B cell (primary cell): Measurements from ENCODE around the gene DDAH2. TPM values are rescaled to one million over a fixed set of nuclear protein-coding genes. Genes with fewer than 3 reads are reported as not detected.

Experiments
- ATAC-seq: fragments of 200-7000 bp; cut with Tn5 transposase; one replicate; pipeline ENCODE4 v1.10.0; 2021; ENCODE audit warnings: low read depth, mild to moderate bottlenecking, moderate number of reproducible peaks, moderate library complexity
- CTCF ChIA-PET: fragments of 350-600 bp; sonication (Branson Sonifier 250); formaldehyde crosslinking; loops from one replicate; lab custom pipeline; 2021; ENCODE audit warnings: antibody characterized with exemption, inconsistent platforms; lab: Charles Lee
- POLR2A ChIA-PET: fragments of 350-600 bp; sonication (Branson Sonifier 250); formaldehyde crosslinking; loops from one replicate; lab custom pipeline; 2021; ENCODE audit warnings: antibody characterized with exemption; lab: Charles Lee
- DNase-seq: peaks from one replicate; pipeline ENCODE4 v3.0.0; 2013
- H2AFZ ChIP-seq: 2 replicates; pipeline ENCODE4 v1.6.1; 2012; ENCODE audit warnings: mild to moderate bottlenecking, low read depth, low read length; ENCODE audit not compliant: insufficient read depth, poor library complexity, severe bottlenecking
- H3K27ac ChIP-seq, 2 donors: 1 replicate in 1 of 2; 2 replicates in 1 of 2; pipeline ENCODE4 v1.5.1; 2012 to 2013; ENCODE audit warnings: low read length in 2 of 2, mild to moderate bottlenecking in 2 of 2, moderate library complexity in 1 of 2
- H3K27me3 ChIP-seq, 4 experiments: fragments of 200-600 bp in 1 of 4; sonication (generic) in 1 of 4; replicated peaks in 1 of 4; 1 replicate in 2 of 4; 2 replicates in 2 of 4; pipeline versions ENCODE4 v1.6.1 to v1.7.0; 2013 to 2016; ENCODE audit warnings: low read length in 3 of 4, mild to moderate bottlenecking in 2 of 4, mixed read lengths in 1 of 4, moderate library complexity in 1 of 4; ENCODE audit not compliant: insufficient read depth in 4 of 4, control insufficient read depth in 3 of 4; ENCODE audit errors: control extremely low read depth in 1 of 4
- H3K36me3 ChIP-seq, 2 experiments: replicated peaks in 1 of 2; 1 replicate in 1 of 2; 2 replicates in 1 of 2; pipeline versions ENCODE4 v1.6.1 to v1.7.1; 2013; ENCODE audit warnings: low read length in 1 of 2; ENCODE audit not compliant: insufficient read depth in 2 of 2, control insufficient read depth in 1 of 2; ENCODE audit errors: control extremely low read depth in 1 of 2, extremely low read depth in 1 of 2
- H3K4me1 ChIP-seq, 2 donors: fragments of 200-600 bp in 1 of 2; sonication (generic) in 1 of 2; 1 replicate in 1 of 2; 2 replicates in 1 of 2; pipeline versions ENCODE4 v1.5.1 to v1.6.1; 2013 to 2017; ENCODE audit warnings: low read length in 2 of 2; ENCODE audit not compliant: control insufficient read depth in 2 of 2, insufficient read depth in 2 of 2
- H3K4me2 ChIP-seq: replicated peaks from 2 replicates; pipeline ENCODE3; 2012; ENCODE audit warnings: mild to moderate bottlenecking, low read depth, low read length; ENCODE audit not compliant: poor library complexity, severe bottlenecking
- H3K4me3 ChIP-seq, 5 experiments: fragments of 200-600 bp in 1 of 5; sonication (generic) in 1 of 5; 1 replicate in 3 of 5; 2 replicates in 2 of 5; pipeline versions ENCODE4 v1.5.1 to v1.7.0; 2011 to 2016; ENCODE audit warnings: low read length in 4 of 5, mild to moderate bottlenecking in 4 of 5, low read depth in 2 of 5, control low read depth in 1 of 5, moderate library complexity in 1 of 5; ENCODE audit not compliant: insufficient read depth in 1 of 5; ENCODE audit errors: control extremely low read depth in 1 of 5, extremely low read depth in 1 of 5
- H3K79me2 ChIP-seq: fragments of 200-600 bp; sonication (generic); one replicate; pipeline ENCODE4 v1.6.0; 2016; ENCODE audit warnings: low read length; ENCODE audit not compliant: control insufficient read depth, insufficient read depth
- H3K9ac ChIP-seq: fragments of 200-600 bp; sonication (generic); 2 replicates; pipeline ENCODE4 v1.6.1; 2017; ENCODE audit warnings: mild to moderate bottlenecking, low read length, moderate library complexity
- H3K9me3 ChIP-seq, 3 donors: one replicate each; pipeline versions ENCODE4 v1.6.1 to v1.7.1; 2013; ENCODE audit warnings: low read length in 2 of 3; ENCODE audit not compliant: control insufficient read depth in 2 of 3, insufficient read depth in 1 of 3; ENCODE audit errors: control extremely low read depth in 1 of 3
- H4K20me1 ChIP-seq: 2 replicates; pipeline ENCODE4 v1.6.0; 2012; ENCODE audit warnings: mild to moderate bottlenecking, low read length; ENCODE audit not compliant: insufficient read depth, control insufficient read depth, poor library complexity, severe bottlenecking
- H3K27ac Mint-ChIP-seq: one replicate; pipeline ENCODE4 v1.8.0; 2021; ENCODE audit warnings: mixed read lengths
- H3K27me3 Mint-ChIP-seq: one replicate; pipeline ENCODE4 v1.8.0; 2021; ENCODE audit warnings: mixed read lengths
- H3K4me1 Mint-ChIP-seq: one replicate; pipeline ENCODE4 v1.8.0; 2021; ENCODE audit warnings: mixed read lengths
- H3K4me3 Mint-ChIP-seq: one replicate; pipeline ENCODE4 v1.8.0; 2021; ENCODE audit warnings: mixed read lengths
- H3K9me3 Mint-ChIP-seq: one replicate; pipeline ENCODE4 v1.8.0; 2022; ENCODE audit warnings: mixed read lengths; ENCODE audit not compliant: insufficient read depth
- CTCF ChIP-seq: fragments of 200-600 bp; IDR thresholded peaks from one replicate; pipeline ENCODE4 v1.8.0; 2022; ENCODE audit warnings: antibody characterized with exemption, mild to moderate bottlenecking
- EZH2 ChIP-seq: IDR thresholded peaks from 2 replicates; pipeline ENCODE4 v1.6.1; 2012; ENCODE audit warnings: borderline replicate concordance, low read depth, mild to moderate bottlenecking, moderate library complexity, low read length; ENCODE audit not compliant: insufficient read depth, poor library complexity, severe bottlenecking
- WGBS: methylation state at CpG from one replicate; pipeline ENCODE4 v1.1.5; 2013; ENCODE audit warnings: missing lambda C conversion rate; ENCODE audit not compliant: insufficient coverage; 5-methylcytosine and 5-hydroxymethylcytosine counted together
- intact Hi-C: fragments of 100-400 bp; cut with micrococcal nuclease; formaldehyde crosslinking; loops from one replicate; pipeline ENCODE4 v1.10.0; 2022
- polyA plus RNA-seq: library from polyadenylated mRNA; depleted of rRNA; stranded (reverse); fragments of >200 nt; gene quantifications from 2 replicates; pipeline ENCODE4 v1.2.3, GENCODE V29; 2012
- total RNA-seq, 2 donors: library from RNA; stranded (reverse); fragments of 120-200 nt in 1 of 2; gene quantifications; 1 replicate in 1 of 2; 2 replicates in 1 of 2; pipeline versions ENCODE4 v1.2.3 to v1.2.4, GENCODE V29; 2013 to 2022

The DDAH2 gene
- total and polyA plus RNA-seq, 2 donors (not counting 1 experiment from before 2014, with no cell fraction given): 59.2 to 87.2 TPM

DNA sequence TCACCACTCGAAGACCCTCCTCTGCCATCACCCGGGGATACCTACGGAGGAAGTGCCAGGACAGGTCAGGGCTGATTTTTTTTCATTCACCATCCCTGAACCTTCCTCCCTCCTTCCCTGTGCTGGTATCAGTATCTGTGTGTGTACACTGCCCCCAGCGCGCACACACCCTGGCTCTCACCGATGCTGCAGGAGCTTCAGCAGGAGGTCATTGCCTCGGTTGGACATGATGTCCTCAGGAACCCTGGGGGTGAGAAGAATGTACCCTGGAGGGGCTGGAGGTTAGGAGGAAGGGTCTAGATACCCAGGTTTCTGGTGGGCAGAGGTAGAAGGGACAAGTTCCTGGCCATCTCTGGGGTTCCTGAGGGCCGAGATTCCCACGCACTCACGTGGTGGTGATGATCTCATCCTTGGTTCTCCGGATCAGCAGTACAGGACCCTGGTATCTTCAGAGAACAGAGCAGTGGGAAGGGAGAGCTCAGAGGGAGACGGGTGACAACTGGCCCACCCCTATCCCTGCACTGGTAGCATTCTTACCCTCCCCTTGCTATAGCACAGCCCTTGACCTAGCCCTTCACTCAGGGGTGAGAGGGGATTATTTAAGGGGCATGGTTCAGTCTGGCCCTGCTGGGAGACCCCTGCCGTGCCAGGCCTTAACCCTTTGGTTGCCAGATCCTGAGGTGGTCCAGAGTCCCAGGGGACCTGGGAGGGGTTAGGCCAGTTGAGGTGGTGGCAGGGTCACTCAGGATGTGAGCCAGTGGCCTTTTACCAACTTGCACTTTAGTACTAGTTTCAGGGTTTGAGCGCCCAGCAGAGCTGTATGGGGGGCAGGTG lies 41.0 kb downstream of the DDAH2 start:
- intact Hi-C loops: no loop called here
- Histone ChIP-seq H3K9ac (no peak overlapping the region), H3K4me1 (peaks cover 11 to 22% of the 10 kb centered on the region in 2 donors), H4K20me1 (no peaks in the 10 kb centered on the region), H2AFZ (no peak overlapping the region), H3K4me3 (no peak overlapping the region), H3K79me2 (no peaks in the 10 kb centered on the region), H3K27me3 (no peaks in the 10 kb centered on the region), H3K27ac (no peak overlapping the region), H3K9me3 (no peaks in the 10 kb centered on the region), H3K4me2 (no peak overlapping the region), H3K36me3 (peaks cover 0 to 70% of the 10 kb centered on the region in 2 experiments)
- POLR2A ChIA-PET: no interaction called here
- CTCF ChIA-PET: no interaction called here
- Mint-ChIP-seq H3K27ac (no peak overlapping the region), H3K4me3 (no peak overlapping the region), H3K4me1 (peaks cover 20% of the 10 kb centered on the region), H3K27me3 (no peaks in the 10 kb centered on the region), H3K9me3 (no peaks in the 10 kb centered on the region)
- DNase-seq (no peak), ATAC-seq (no peak)
- WGBS: 99% methylated on average over 9 of the region's 14 CpGs
- TF ChIP-seq EZH2 (no peak), CTCF (no peak)

- intact Hi-C loops: no loop called here
- DNase-seq (no peak), ATAC-seq (no peak)
- ChIA-PET CTCF (interaction anchor here (0.6 to 1.4 kb wide), 3 partner anchors 8 to 143 kb away, joined by 3 to 6 read pairs (median 4); no protein-coding TSS in a partner anchor), POLR2A (interaction anchor here (0.6 kb wide), 1 partner anchor 12 kb away, joined by 4 read pairs; no protein-coding TSS in a partner anchor)
- Histone ChIP-seq H3K36me3 (peaks cover 0 to 63% of the 10 kb centered on the region in 2 experiments), H3K9me3 (no peaks in the 10 kb centered on the region), H3K79me2 (no peaks in the 10 kb centered on the region), H3K4me2 (no peak overlapping the region), H3K4me3 (no peak overlapping the region), H3K27ac (no peak overlapping the region), H2AFZ (no peak overlapping the region), H3K27me3 (no peaks in the 10 kb centered on the region), H3K4me1 (peaks cover 14 to 27% of the 10 kb centered on the region in 2 donors), H3K9ac (no peak overlapping the region), H4K20me1 (no peaks in the 10 kb centered on the region)
- WGBS: 97% methylated on average over 6 of the region's 8 CpGs
- Mint-ChIP-seq H3K27me3 (no peaks in the 10 kb centered on the region), H3K4me1 (peaks cover 21% of the 10 kb centered on the region), H3K4me3 (no peak overlapping the region), H3K27ac (no peak overlapping the region), H3K9me3 (no peaks in the 10 kb centered on the region)
- TF ChIP-seq CTCF (no peak), EZH2 (no peak)
These were observed 41.8 kb downstream of the DDAH2 start for GRCh38 chr6:31687321-31687720.
